Measurements from ENCODE around the gene DNAJB8.
A peak's percentile ranks its signal among the peaks of the same experiment; 100 is the strongest.

DNAJB8 gene

GRCh38 chr3:128471110-128471509 is 4.4 kb upstream of the DNAJB8 start:
- no peak for DNase-seq
- no peak overlapping the region for H2BK12ac ChIP-seq (ENCODE audit: low read length in 2 of 2)
- H2BK5ac ChIP-seq (ENCODE audit: low read depth, low read length, poor library complexity, severe bottlenecking): no peak overlapping the region
- H3K36me3 ChIP-seq (ENCODE audit: control insufficient read depth in 1 of 2, insufficient read depth in 2 of 2, low read depth in 1 of 2, low read length in 2 of 2): no peaks in the 10 kb centered on the region
- no peak overlapping the region for H3K27ac ChIP-seq (ENCODE audit: low read length, poor library complexity, severe bottlenecking)
- no peak overlapping the region for H2BK15ac ChIP-seq (ENCODE audit: low read depth, poor library complexity, severe bottlenecking)
- H3K9ac ChIP-seq (ENCODE audit: low read length): no peak overlapping the region
- no peak overlapping the region for H3K23ac ChIP-seq (ENCODE audit: low read length in 2 of 2)
- H3K4me2 ChIP-seq (ENCODE audit: low read length, poor library complexity, severe bottlenecking): no peak overlapping the region
- peaks cover 9% of the 10 kb centered on the region for H3K9me3 ChIP-seq (ENCODE audit: control insufficient read depth, low read length)
- no peak overlapping the region for H4K91ac ChIP-seq (ENCODE audit: low read length)
- 63% methylated on average over 1 of the region's 2 CpGs for WGBS
- H4K8ac ChIP-seq (ENCODE audit: low read length): no peak overlapping the region
- H3K14ac ChIP-seq (ENCODE audit: low read length in 2 of 2): no peak overlapping the region
- no peak overlapping the region for H3K4me3 ChIP-seq (ENCODE audit: insufficient read depth in 1 of 2, low read depth in 1 of 2, low read length in 2 of 2)
- H3K27me3 ChIP-seq (ENCODE audit: control insufficient read depth in 1 of 2, insufficient read depth in 1 of 2, low read length in 2 of 2): peaks cover 91 to 93% of the 10 kb centered on the region in 2 experiments
- no peak overlapping the region for H2AFZ ChIP-seq (ENCODE audit: low read depth, low read length)
- H2BK120ac ChIP-seq (ENCODE audit: low read depth, low read length): no peak overlapping the region
- no peaks in the 10 kb centered on the region for H3K4me1 ChIP-seq (ENCODE audit: control insufficient read depth, insufficient read depth, low read depth, low read length)
- no peaks in the 10 kb centered on the region for H3K79me1 ChIP-seq (replicated peaks; ENCODE audit: low read length, poor library complexity, severe bottlenecking)
- no peak overlapping the region for H3K4ac ChIP-seq (ENCODE audit: low read depth in 1 of 2, low read length in 2 of 2)
- no peak overlapping the region for H3K18ac ChIP-seq (ENCODE audit: low read depth in 1 of 2, low read length in 2 of 2)
- no peak overlapping the region for H2AK5ac ChIP-seq (ENCODE audit: low read length, severe bottlenecking)

- no peak overlapping the region for H3K4me2 ChIP-seq (ENCODE audit: low read length, poor library complexity, severe bottlenecking)
- H3K27me3 ChIP-seq (ENCODE audit: control insufficient read depth in 1 of 2, insufficient read depth in 1 of 2, low read length in 2 of 2): peaks cover 92 to 93% of the 10 kb centered on the region in 2 experiments
- H3K4me1 ChIP-seq (ENCODE audit: control insufficient read depth, insufficient read depth, low read depth, low read length): no peaks in the 10 kb centered on the region
- H3K79me1 ChIP-seq (replicated peaks; ENCODE audit: low read length, poor library complexity, severe bottlenecking): no peaks in the 10 kb centered on the region
- no peak overlapping the region for H2BK5ac ChIP-seq (ENCODE audit: low read depth, low read length, poor library complexity, severe bottlenecking)
- H3K23ac ChIP-seq (ENCODE audit: low read length in 2 of 2): no peak overlapping the region
- H3K9ac ChIP-seq (ENCODE audit: low read length): no peak overlapping the region
- no peak overlapping the region for H3K18ac ChIP-seq (ENCODE audit: low read depth in 1 of 2, low read length in 2 of 2)
- H3K4ac ChIP-seq (ENCODE audit: low read depth in 1 of 2, low read length in 2 of 2): no peak overlapping the region
- H2AK5ac ChIP-seq (ENCODE audit: low read length, severe bottlenecking): no peak overlapping the region
- no peak overlapping the region for H2AFZ ChIP-seq (ENCODE audit: low read depth, low read length)
- no peak overlapping the region for H2BK12ac ChIP-seq (ENCODE audit: low read length in 2 of 2)
- WGBS: 65% methylated on average over 13 of the region's 13 CpGs
- no peak overlapping the region for H2BK120ac ChIP-seq (ENCODE audit: low read depth, low read length)
- H4K91ac ChIP-seq (ENCODE audit: low read length): peak overlapping the region; percentile 7
- no peak for DNase-seq
- H3K9me3 ChIP-seq (ENCODE audit: control insufficient read depth, low read length): peaks cover 9% of the 10 kb centered on the region
- no peak overlapping the region for H3K4me3 ChIP-seq (ENCODE audit: insufficient read depth in 1 of 2, low read depth in 1 of 2, low read length in 2 of 2)
- H3K14ac ChIP-seq (ENCODE audit: low read length in 2 of 2): no peak overlapping the region
- no peak overlapping the region for H3K27ac ChIP-seq (ENCODE audit: low read length, poor library complexity, severe bottlenecking)
- H3K36me3 ChIP-seq (ENCODE audit: control insufficient read depth in 1 of 2, insufficient read depth in 2 of 2, low read depth in 1 of 2, low read length in 2 of 2): no peaks in the 10 kb centered on the region
- no peak overlapping the region for H4K8ac ChIP-seq (ENCODE audit: low read length)
- no peak overlapping the region for H2BK15ac ChIP-seq (ENCODE audit: low read depth, poor library complexity, severe bottlenecking)
Measured at GRCh38 chr3:128470134-128470899, 3.6 kb upstream of the DNAJB8 start.

- Histone ChIP-seq H3K27me3 (ENCODE audit: control insufficient read depth in 1 of 2, insufficient read depth in 1 of 2, low read length in 2 of 2) (peaks cover 92 to 93% of the 10 kb centered on the region in 2 experiments), H3K4ac (ENCODE audit: low read depth in 1 of 2, low read length in 2 of 2) (no peak overlapping the region), H2BK12ac (ENCODE audit: low read length in 2 of 2) (no peak overlapping the region), H3K9me3 (ENCODE audit: control insufficient read depth, low read length) (peaks cover 9% of the 10 kb centered on the region), H3K79me1 (replicated peaks; ENCODE audit: low read length, poor library complexity, severe bottlenecking) (no peaks in the 10 kb centered on the region), H2AFZ (ENCODE audit: low read depth, low read length) (no peak overlapping the region), H2BK5ac (ENCODE audit: low read depth, low read length, poor library complexity, severe bottlenecking) (no peak overlapping the region), H2AK5ac (ENCODE audit: low read length, severe bottlenecking) (no peak overlapping the region), H4K91ac (ENCODE audit: low read length) (no peak overlapping the region), H3K36me3 (ENCODE audit: control insufficient read depth in 1 of 2, insufficient read depth in 2 of 2, low read depth in 1 of 2, low read length in 2 of 2) (no peaks in the 10 kb centered on the region), H2BK15ac (ENCODE audit: low read depth, poor library complexity, severe bottlenecking) (no peak overlapping the region), H2BK120ac (ENCODE audit: low read depth, low read length) (no peak overlapping the region), H3K4me2 (ENCODE audit: low read length, poor library complexity, severe bottlenecking) (no peak overlapping the region), H4K8ac (ENCODE audit: low read length) (no peak overlapping the region), H3K4me3 (ENCODE audit: insufficient read depth in 1 of 2, low read depth in 1 of 2, low read length in 2 of 2) (no peak overlapping the region), H3K14ac (ENCODE audit: low read length in 2 of 2) (no peak overlapping the region), H3K27ac (ENCODE audit: low read length, poor library complexity, severe bottlenecking) (no peak overlapping the region), H3K4me1 (ENCODE audit: control insufficient read depth, insufficient read depth, low read depth, low read length) (no peaks in the 10 kb centered on the region), H3K18ac (ENCODE audit: low read depth in 1 of 2, low read length in 2 of 2) (no peak overlapping the region), H3K23ac (ENCODE audit: low read length in 2 of 2) (no peak overlapping the region), H3K9ac (ENCODE audit: low read length) (no peak overlapping the region)
- 81% methylated on average over 6 of the region's 6 CpGs for WGBS
- no peak for DNase-seq
Measured at GRCh38 chr3:128469556-128469955, 2.9 kb upstream of the DNAJB8 start.

- Histone ChIP-seq H3K14ac (ENCODE audit: low read length in 2 of 2) (no peak overlapping the region), H2BK5ac (ENCODE audit: low read depth, low read length, poor library complexity, severe bottlenecking) (no peak overlapping the region)
Measured at GRCh38 chr3:128468791-128469527, 2.3 kb upstream of the DNAJB8 start.

More at GRCh38 chr3:128468791-128469527, 2.3 kb upstream of the DNAJB8 start:
- H4K91ac ChIP-seq (ENCODE audit: low read length): no peak overlapping the region
- H4K8ac ChIP-seq (ENCODE audit: low read length): no peak overlapping the region
- H3K9me3 ChIP-seq (ENCODE audit: control insufficient read depth, low read length): peaks cover 9% of the 10 kb centered on the region
- H2AK5ac ChIP-seq (ENCODE audit: low read length, severe bottlenecking): no peak overlapping the region
- H3K27me3 ChIP-seq (ENCODE audit: control insufficient read depth in 1 of 2, insufficient read depth in 1 of 2, low read length in 2 of 2): peaks cover 88 to 91% of the 10 kb centered on the region in 2 experiments
- H3K79me1 ChIP-seq (replicated peaks; ENCODE audit: low read length, poor library complexity, severe bottlenecking): no peaks in the 10 kb centered on the region
- no peak overlapping the region for H3K27ac ChIP-seq (ENCODE audit: low read length, poor library complexity, severe bottlenecking)
- H3K4ac ChIP-seq (ENCODE audit: low read depth in 1 of 2, low read length in 2 of 2): no peak overlapping the region
- no peak overlapping the region for H2BK15ac ChIP-seq (ENCODE audit: low read depth, poor library complexity, severe bottlenecking)
- no peak overlapping the region for H3K4me2 ChIP-seq (ENCODE audit: low read length, poor library complexity, severe bottlenecking)
- H2BK120ac ChIP-seq (ENCODE audit: low read depth, low read length): no peak overlapping the region
- no peak for DNase-seq
- H3K4me3 ChIP-seq (ENCODE audit: insufficient read depth in 1 of 2, low read depth in 1 of 2, low read length in 2 of 2): no peak overlapping the region
- H2BK12ac ChIP-seq (ENCODE audit: low read length in 2 of 2): no peak overlapping the region
- no peak overlapping the region for H3K18ac ChIP-seq (ENCODE audit: low read depth in 1 of 2, low read length in 2 of 2)
- H3K9ac ChIP-seq (ENCODE audit: low read length): no peak overlapping the region
- no peaks in the 10 kb centered on the region for H3K36me3 ChIP-seq (ENCODE audit: control insufficient read depth in 1 of 2, insufficient read depth in 2 of 2, low read depth in 1 of 2, low read length in 2 of 2)
- no peak overlapping the region for H2AFZ ChIP-seq (ENCODE audit: low read depth, low read length)
- no peak overlapping the region for H3K23ac ChIP-seq (ENCODE audit: low read length in 2 of 2)
- no peaks in the 10 kb centered on the region for H3K4me1 ChIP-seq (ENCODE audit: control insufficient read depth, insufficient read depth, low read depth, low read length)
- 88% methylated on average over 10 of the region's 10 CpGs for WGBS
